HG03460 (cell line): ENCODE results near the gene DNAJC17.
A peak's percentile ranks its signal among the peaks of the same experiment; 100 is the strongest.

Experiments used
- ATAC-seq: cut with Tn5 transposase; IDR thresholded peaks from one replicate; pipeline ENCODE4 v1.9.1; 2021; ENCODE audit not compliant: unreplicated experiment

Gene DNAJC17

GRCh38 chr15:40807028-40807887, at the start of gene DNAJC17, which contains the start of gene ZFYVE19:
TSS of gene DNAJC17 (minus strand) at chr15:40807473. CDS start at chr15:40807446, 27 bp downstream.
TSS of gene ZFYVE19 (plus strand) at chr15:40807089. CDS start at chr15:40807590, 501 bp downstream.
- peak; percentile 88 for ATAC-seq

GRCh38 chr15:40856746-40857145, 49.5 kb upstream of the DNAJC17 start:
- ATAC-seq: no peak

GRCh38 chr15:40855706-40856234, 48.5 kb upstream of the DNAJC17 start:
- ATAC-seq: no peak

GRCh38 chr15:40854161-40854560, 46.9 kb upstream of the DNAJC17 start:
- no peak for ATAC-seq

GRCh38 chr15:40853241-40853890, 46.1 kb upstream of the DNAJC17 start:
- no peak for ATAC-seq

- ATAC-seq: no peak
Observed at GRCh38 chr15:40852529-40852928, 45.3 kb upstream of the DNAJC17 start.

GRCh38 chr15:40850576-40851112, 43.4 kb upstream of the DNAJC17 start:
- ATAC-seq: no peak

- ATAC-seq: no peak
Observed at GRCh38 chr15:40847223-40847961, 40.1 kb upstream of the DNAJC17 start.

GRCh38 chr15:40846841-40847222, 39.6 kb upstream of the DNAJC17 start:
- ATAC-seq: no peak

- no peak for ATAC-seq
Observed at GRCh38 chr15:40845511-40846284, 38.4 kb upstream of the DNAJC17 start.

GRCh38 chr15:40845036-40845435, 37.8 kb upstream of the DNAJC17 start:
- ATAC-seq: no peak

- no peak for ATAC-seq
Observed at GRCh38 chr15:40844696-40845030, 37.4 kb upstream of the DNAJC17 start.

- ATAC-seq: no peak
Observed at GRCh38 chr15:40843885-40844695, 36.8 kb upstream of the DNAJC17 start, which contains the start of gene SPINT1. TSS of gene SPINT1 (plus strand) at chr15:40844048. CDS start at chr15:40844555, 507 bp downstream.

GRCh38 chr15:40843261-40843884, 36.1 kb upstream of the DNAJC17 start:
- no peak for ATAC-seq

- no peak for ATAC-seq
Observed at GRCh38 chr15:40841741-40842140, 34.5 kb upstream of the DNAJC17 start.

- no peak for ATAC-seq
Observed at GRCh38 chr15:40838756-40839155, 31.5 kb upstream of the DNAJC17 start.

- no peak for ATAC-seq
Observed at GRCh38 chr15:40836020-40836419, 28.7 kb upstream of the DNAJC17 start.

GRCh38 chr15:40832903-40833302, 25.6 kb upstream of the DNAJC17 start:
- no peak for ATAC-seq

GRCh38 chr15:40831861-40832260, 24.6 kb upstream of the DNAJC17 start:
- no peak for ATAC-seq
